Tibial artery (tissue), 4 donors: Measurements from ENCODE around the gene OPCML.

ENCODE experiments used
- DNase-seq, 2 donors: peaks; one replicate each; pipeline ENCODE4 v3.0.0-alpha.2; 2019
- H3K27ac ChIP-seq, 2 donors: fragments of 200-600 bp; sonication (generic) in 1 of 2; 1 replicate in 1 of 2; 2 replicates in 1 of 2; pipeline ENCODE4 v1.5.1; 2018 to 2019; ENCODE audit warnings: mild to moderate bottlenecking in 1 of 2
- H3K27me3 ChIP-seq, 2 donors: fragments of 200-600 bp; sonication (generic) in 1 of 2; one replicate each; pipeline versions ENCODE4 v1.5.1 to v1.6.0; 2016 to 2019
- H3K36me3 ChIP-seq, 3 donors: fragments of 200-600 bp; sonication (generic) in 2 of 3; one replicate each; pipeline ENCODE4 v1.5.1; 2016 to 2019; ENCODE audit warnings: mild to moderate bottlenecking in 2 of 3
- H3K4me1 ChIP-seq, 4 donors: fragments of 200-600 bp; sonication (generic) in 2 of 4; 1 replicate in 3 of 4; 2 replicates in 1 of 4; pipeline ENCODE4 v1.5.1; 2016 to 2019
- H3K4me3 ChIP-seq, 2 donors: fragments of 200-600 bp; sonication (generic) in 1 of 2; 1 replicate in 1 of 2; 2 replicates in 1 of 2; pipeline ENCODE4 v1.5.1; 2018 to 2019; ENCODE audit warnings: mild to moderate bottlenecking in 2 of 2
- H3K9me3 ChIP-seq, 3 donors: fragments of 200-600 bp; sonication (generic) in 1 of 3; one replicate each; pipeline ENCODE4 v1.5.1; 2016 to 2019
- CTCF ChIP-seq, 2 experiments: fragments of 200-600 bp in 1 of 2; fragments of 450-650 bp in 1 of 2; IDR thresholded peaks; one replicate each; pipeline ENCODE4 v1.5.1; 2017 to 2019; ENCODE audit warnings: antibody characterized with exemption in 2 of 2, mild to moderate bottlenecking in 1 of 2, moderate library complexity in 1 of 2
- intact Hi-C: fragments of 100-400 bp; cut with DNase I; formaldehyde crosslinking; loops from one replicate; pipeline ENCODE4 v1.15.0; 2023; ENCODE audit warnings: low total_unique reads

The OPCML gene

GRCh38 chr11:133414506-133414905, 117.8 kb downstream of the OPCML start:
- intact Hi-C loops, result no loop called here
- no peak overlapping the region for H3K4me3 ChIP-seq
- H3K27me3 ChIP-seq, result no peaks in the 10 kb centered on the region
- H3K4me1 ChIP-seq, result no peaks in the 10 kb centered on the region
- DNase-seq, result no peak
- H3K9me3 ChIP-seq, result no peaks in the 10 kb centered on the region
- TF ChIP-seq CTCF (IDR thresholded peaks at IDR 0.05), result no peak
- H3K27ac ChIP-seq, result no peak overlapping the region
- H3K36me3 ChIP-seq, result no peaks in the 10 kb centered on the region

GRCh38 chr11:133413703-133414102, 118.6 kb downstream of the OPCML start:
- Histone ChIP-seq H3K36me3 (no peaks in the 10 kb centered on the region), H3K27me3 (no peaks in the 10 kb centered on the region), H3K4me1 (no peaks in the 10 kb centered on the region), H3K4me3 (no peak overlapping the region), H3K27ac (no peak overlapping the region), H3K9me3 (no peaks in the 10 kb centered on the region)
- DNase-seq, result no peak
- no peak for TF ChIP-seq CTCF (IDR thresholded peaks at IDR 0.05)
- intact Hi-C loops, result no loop called here

GRCh38 chr11:133409799-133410198, 122.5 kb downstream of the OPCML start:
- Histone ChIP-seq H3K27me3 (no peaks in the 10 kb centered on the region), H3K4me3 (no peak overlapping the region), H3K27ac (no peak overlapping the region), H3K36me3 (no peaks in the 10 kb centered on the region), H3K4me1 (no peaks in the 10 kb centered on the region), H3K9me3 (no peaks in the 10 kb centered on the region)
- no peak for TF ChIP-seq CTCF (IDR thresholded peaks at IDR 0.05)
- DNase-seq, result no peak
- intact Hi-C loops, result no loop called here

- Histone ChIP-seq H3K27ac (no peak overlapping the region), H3K4me3 (no peak overlapping the region), H3K27me3 (no peaks in the 10 kb centered on the region), H3K36me3 (no peaks in the 10 kb centered on the region), H3K4me1 (no peaks in the 10 kb centered on the region), H3K9me3 (no peaks in the 10 kb centered on the region)
- intact Hi-C loops, result no loop called here
- no peak for DNase-seq
- TF ChIP-seq CTCF (IDR thresholded peaks at IDR 0.05), result no peak
These were observed 123.4 kb downstream of the OPCML start for GRCh38 chr11:133408936-133409335.

GRCh38 chr11:133408402-133408801, 123.9 kb downstream of the OPCML start:
- H3K36me3 ChIP-seq, result no peaks in the 10 kb centered on the region
- H3K27me3 ChIP-seq, result no peaks in the 10 kb centered on the region
- intact Hi-C loops, result no loop called here
- H3K27ac ChIP-seq, result no peak overlapping the region
- no peak overlapping the region for H3K4me3 ChIP-seq
- no peak for TF ChIP-seq CTCF (IDR thresholded peaks at IDR 0.05)
- H3K4me1 ChIP-seq, result no peaks in the 10 kb centered on the region
- no peak for DNase-seq
- no peaks in the 10 kb centered on the region for H3K9me3 ChIP-seq

GRCh38 chr11:133406489-133406888, 125.8 kb downstream of the OPCML start:
- Histone ChIP-seq H3K36me3 (no peaks in the 10 kb centered on the region), H3K4me3 (no peak overlapping the region), H3K27me3 (no peaks in the 10 kb centered on the region), H3K9me3 (no peaks in the 10 kb centered on the region), H3K27ac (no peak overlapping the region), H3K4me1 (no peaks in the 10 kb centered on the region)
- intact Hi-C loops, result no loop called here
- TF ChIP-seq CTCF (IDR thresholded peaks at IDR 0.05), result no peak
- DNase-seq, result no peak
